ENCODE data around the gene ZNF212.

- TF ChIP-seq FOXM1 (IDR thresholded peaks at IDR 0.05; ENCODE audit: low read depth) (no peak), CTCF (IDR thresholded peaks at IDR 0.05) (no peak), EP300 (IDR thresholded peaks at IDR 0.05; ENCODE audit: borderline replicate concordance in 1 of 2, low read depth in 1 of 2, low read length in 1 of 2) (no peak), RAD21 (IDR thresholded peaks at IDR 0.05; ENCODE audit: low read length) (no peak), POLR2AphosphoS5 (IDR thresholded peaks at IDR 0.05; ENCODE audit: low read depth, low read length) (no peak), JUND (IDR thresholded peaks at IDR 0.05) (no peak), NRF1 (IDR thresholded peaks at IDR 0.05; ENCODE audit: low read depth, low read length) (no peak), USF2 (IDR thresholded peaks at IDR 0.05; ENCODE audit: borderline replicate concordance, low read depth, low read length) (no peak), USF1 (IDR thresholded peaks at IDR 0.05; ENCODE audit: borderline replicate concordance, low read depth) (no peak), RFX5 (IDR thresholded peaks at IDR 0.05; ENCODE audit: low read length) (no peak), SIN3A (IDR thresholded peaks at IDR 0.05; ENCODE audit: borderline replicate concordance, low read depth, low read length) (no peak), RCOR1 (IDR thresholded peaks at IDR 0.05; ENCODE audit: low read length) (no peak)
These were observed 20.7 kb upstream of the ZNF212 start for GRCh38 chr7:149218469-149219420.

All from SK-N-SH (cell line).